Measurements from ENCODE around the gene NRTN. TPM values are rescaled to one million over a fixed set of nuclear protein-coding genes. Genes with fewer than 3 reads are reported as not detected.

Gene NRTN
- total and polyA plus RNA-seq, 2 donors (not counting 1 experiment from before 2014, with no cell fraction given) = 0.27 TPM; not detected in 1

DNA sequence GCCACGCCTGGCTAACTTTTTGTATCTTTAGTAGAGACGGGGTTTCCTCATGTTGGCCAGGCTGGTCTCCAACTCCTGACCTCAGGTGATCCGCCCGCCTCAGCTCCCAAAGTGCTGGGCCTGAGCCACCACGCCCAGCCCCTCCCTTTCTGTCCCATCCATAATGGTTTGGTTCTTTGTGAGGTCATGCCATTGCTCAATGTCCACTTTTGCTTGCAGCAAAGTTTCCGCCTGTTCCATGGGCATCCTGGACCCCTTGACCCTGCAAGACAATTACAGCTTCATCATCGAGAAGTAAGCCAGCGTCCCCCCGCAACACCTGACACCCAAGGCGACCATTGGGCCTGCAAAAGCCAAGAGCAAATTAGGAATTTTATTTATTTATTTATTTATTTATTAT, 36.9 kb upstream of the NRTN start:
- no peak overlapping the region for H3K27ac ChIP-seq (ENCODE audit: low read length in 2 of 2)
- no peaks in the 10 kb centered on the region for H3K27me3 ChIP-seq (replicated peaks in 1 of 4; ENCODE audit: control extremely low read depth in 1 of 4, control insufficient read depth in 3 of 4, insufficient read depth in 4 of 4, low read length in 3 of 4)
- Mint-ChIP-seq H3K9me3 (ENCODE audit: insufficient read depth) (no peaks in the 10 kb centered on the region), H3K4me3 (no peak overlapping the region), H3K27me3 (no peaks in the 10 kb centered on the region), H3K4me1 (peaks cover 2% of the 10 kb centered on the region), H3K27ac (no peak overlapping the region)
- H3K4me1 ChIP-seq (ENCODE audit: control insufficient read depth in 2 of 2, insufficient read depth in 2 of 2, low read length in 2 of 2) = no peaks in the 10 kb centered on the region
- DNase-seq = no peak
- ChIA-PET POLR2A (no interaction called here), CTCF (no interaction called here)
- H3K36me3 ChIP-seq (replicated peaks in 1 of 2; ENCODE audit: control extremely low read depth in 1 of 2, control insufficient read depth in 1 of 2, extremely low read depth in 1 of 2, insufficient read depth in 2 of 2, low read length in 1 of 2) = no peaks in the 10 kb centered on the region
- H3K79me2 ChIP-seq (ENCODE audit: control insufficient read depth, insufficient read depth, low read length) = no peaks in the 10 kb centered on the region
- 97% methylated on average over 6 of the region's 10 CpGs for WGBS (ENCODE audit: insufficient coverage)
- no peak overlapping the region for H3K4me2 ChIP-seq (replicated peaks; ENCODE audit: low read depth, low read length, poor library complexity, severe bottlenecking)
- H3K9me3 ChIP-seq (ENCODE audit: control extremely low read depth in 1 of 3, control insufficient read depth in 2 of 3, insufficient read depth in 1 of 3, low read length in 2 of 3) = peaks cover 0 to 4% (median 0%) of the 10 kb centered on the region in 3 donors
- H3K4me3 ChIP-seq (ENCODE audit: control extremely low read depth in 1 of 5, extremely low read depth in 1 of 5, insufficient read depth in 1 of 5, low read depth in 2 of 5, low read length in 4 of 5) = no peak overlapping the region
- no peak overlapping the region for H2AFZ ChIP-seq (ENCODE audit: insufficient read depth, low read depth, low read length, poor library complexity, severe bottlenecking)
- TF ChIP-seq EZH2 (IDR thresholded peaks at IDR 0.05; ENCODE audit: borderline replicate concordance, insufficient read depth, low read depth, low read length, poor library complexity, severe bottlenecking) = no peak
- TF ChIP-seq, protein P1, sequence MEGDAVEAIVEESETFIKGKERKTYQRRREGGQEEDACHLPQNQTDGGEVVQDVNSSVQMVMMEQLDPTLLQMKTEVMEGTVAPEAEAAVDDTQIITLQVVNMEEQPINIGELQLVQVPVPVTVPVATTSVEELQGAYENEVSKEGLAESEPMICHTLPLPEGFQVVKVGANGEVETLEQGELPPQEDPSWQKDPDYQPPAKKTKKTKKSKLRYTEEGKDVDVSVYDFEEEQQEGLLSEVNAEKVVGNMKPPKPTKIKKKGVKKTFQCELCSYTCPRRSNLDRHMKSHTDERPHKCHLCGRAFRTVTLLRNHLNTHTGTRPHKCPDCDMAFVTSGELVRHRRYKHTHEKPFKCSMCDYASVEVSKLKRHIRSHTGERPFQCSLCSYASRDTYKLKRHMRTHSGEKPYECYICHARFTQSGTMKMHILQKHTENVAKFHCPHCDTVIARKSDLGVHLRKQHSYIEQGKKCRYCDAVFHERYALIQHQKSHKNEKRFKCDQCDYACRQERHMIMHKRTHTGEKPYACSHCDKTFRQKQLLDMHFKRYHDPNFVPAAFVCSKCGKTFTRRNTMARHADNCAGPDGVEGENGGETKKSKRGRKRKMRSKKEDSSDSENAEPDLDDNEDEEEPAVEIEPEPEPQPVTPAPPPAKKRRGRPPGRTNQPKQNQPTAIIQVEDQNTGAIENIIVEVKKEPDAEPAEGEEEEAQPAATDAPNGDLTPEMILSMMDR (IDR thresholded peaks at IDR 0.05) = no peak
- no peak for ATAC-seq (ENCODE audit: low read depth)
- H4K20me1 ChIP-seq (ENCODE audit: control insufficient read depth, insufficient read depth, low read length, poor library complexity, severe bottlenecking) = no peaks in the 10 kb centered on the region
- intact Hi-C loops (cut with micrococcal nuclease) = no loop called here
- no peak overlapping the region for H3K9ac ChIP-seq (ENCODE audit: low read length)

DNA sequence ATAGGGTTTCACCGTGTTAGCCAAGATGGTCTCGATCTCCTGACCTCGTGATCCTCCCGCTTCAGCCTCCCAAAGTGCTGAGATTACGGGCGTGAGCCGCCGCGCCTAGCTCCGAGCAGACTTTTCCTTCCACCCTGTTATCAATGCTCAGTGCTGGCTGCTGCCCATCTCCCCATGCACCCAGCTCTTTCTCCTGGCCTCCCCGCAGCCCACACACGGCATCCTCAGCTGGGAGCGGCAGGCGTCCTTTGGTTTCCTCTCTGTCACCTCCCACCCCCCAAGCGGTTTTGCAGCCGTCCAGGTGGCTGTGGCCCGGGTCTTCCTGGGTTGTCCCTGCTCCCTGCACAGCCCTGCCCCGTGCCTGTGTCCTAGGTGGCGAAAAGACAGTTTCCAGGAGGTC, 32.5 kb upstream of the NRTN start:
- intact Hi-C loops (cut with micrococcal nuclease) = no loop called here
- H3K4me1 ChIP-seq (ENCODE audit: control insufficient read depth in 2 of 2, insufficient read depth in 2 of 2, low read length in 2 of 2) = no peaks in the 10 kb centered on the region
- no peak overlapping the region for H2AFZ ChIP-seq (ENCODE audit: insufficient read depth, low read depth, low read length, poor library complexity, severe bottlenecking)
- no peak overlapping the region for H3K4me3 ChIP-seq (ENCODE audit: control extremely low read depth in 1 of 5, extremely low read depth in 1 of 5, insufficient read depth in 1 of 5, low read depth in 2 of 5, low read length in 4 of 5)
- peaks cover 0 to 2% (median 0%) of the 10 kb centered on the region in 4 experiments for H3K27me3 ChIP-seq (replicated peaks in 1 of 4; ENCODE audit: control extremely low read depth in 1 of 4, control insufficient read depth in 3 of 4, insufficient read depth in 4 of 4, low read length in 3 of 4)
- 89% methylated on average over 16 of the region's 19 CpGs for whole genome bisulfite sequencing (ENCODE audit: insufficient coverage)
- ATAC-seq (ENCODE audit: low read depth) = no peak
- no peaks in the 10 kb centered on the region for H3K9me3 Mint-ChIP-seq (ENCODE audit: insufficient read depth)
- H3K4me3 Mint-ChIP-seq = no peak overlapping the region
- no peak for TF ChIP-seq EZH2 (IDR thresholded peaks at IDR 0.05; ENCODE audit: borderline replicate concordance, insufficient read depth, low read depth, low read length, poor library complexity, severe bottlenecking)
- TF ChIP-seq, protein P1 (IDR thresholded peaks at IDR 0.05) = no peak
- H3K27ac Mint-ChIP-seq = no peak overlapping the region
- DNase-seq = no peak
- no peak overlapping the region for H3K4me2 ChIP-seq (replicated peaks; ENCODE audit: low read depth, low read length, poor library complexity, severe bottlenecking)
- H4K20me1 ChIP-seq (ENCODE audit: control insufficient read depth, insufficient read depth, low read length, poor library complexity, severe bottlenecking) = no peaks in the 10 kb centered on the region
- no peaks in the 10 kb centered on the region for H3K36me3 ChIP-seq (replicated peaks in 1 of 2; ENCODE audit: control extremely low read depth in 1 of 2, control insufficient read depth in 1 of 2, extremely low read depth in 1 of 2, insufficient read depth in 2 of 2, low read length in 1 of 2)
- no peak overlapping the region for H3K27ac ChIP-seq (ENCODE audit: low read length in 2 of 2)
- peaks cover 0 to 4% (median 0%) of the 10 kb centered on the region in 3 donors for H3K9me3 ChIP-seq (ENCODE audit: control extremely low read depth in 1 of 3, control insufficient read depth in 2 of 3, insufficient read depth in 1 of 3, low read length in 2 of 3)
- H3K79me2 ChIP-seq (ENCODE audit: control insufficient read depth, insufficient read depth, low read length) = no peaks in the 10 kb centered on the region
- H3K9ac ChIP-seq (ENCODE audit: low read length) = no peak overlapping the region
- POLR2A ChIA-PET = interaction anchor here (0.7 kb wide), 1 partner anchor 82 kb away, joined by 12 read pairs; no protein-coding TSS in a partner anchor
- peaks cover 2% of the 10 kb centered on the region for H3K4me1 Mint-ChIP-seq
- H3K27me3 Mint-ChIP-seq = no peaks in the 10 kb centered on the region
- CTCF ChIA-PET = no interaction called here

All from B cell (primary cell).